ENCODE results near the gene ZNF710.

- no peak for TF ChIP-seq POLR2AphosphoS5 (IDR thresholded peaks at IDR 0.05)
- no peak for TF ChIP-seq CTCF (IDR thresholded peaks at IDR 0.05; ENCODE audit: poor library complexity, severe bottlenecking)
- TF ChIP-seq, protein P1, sequence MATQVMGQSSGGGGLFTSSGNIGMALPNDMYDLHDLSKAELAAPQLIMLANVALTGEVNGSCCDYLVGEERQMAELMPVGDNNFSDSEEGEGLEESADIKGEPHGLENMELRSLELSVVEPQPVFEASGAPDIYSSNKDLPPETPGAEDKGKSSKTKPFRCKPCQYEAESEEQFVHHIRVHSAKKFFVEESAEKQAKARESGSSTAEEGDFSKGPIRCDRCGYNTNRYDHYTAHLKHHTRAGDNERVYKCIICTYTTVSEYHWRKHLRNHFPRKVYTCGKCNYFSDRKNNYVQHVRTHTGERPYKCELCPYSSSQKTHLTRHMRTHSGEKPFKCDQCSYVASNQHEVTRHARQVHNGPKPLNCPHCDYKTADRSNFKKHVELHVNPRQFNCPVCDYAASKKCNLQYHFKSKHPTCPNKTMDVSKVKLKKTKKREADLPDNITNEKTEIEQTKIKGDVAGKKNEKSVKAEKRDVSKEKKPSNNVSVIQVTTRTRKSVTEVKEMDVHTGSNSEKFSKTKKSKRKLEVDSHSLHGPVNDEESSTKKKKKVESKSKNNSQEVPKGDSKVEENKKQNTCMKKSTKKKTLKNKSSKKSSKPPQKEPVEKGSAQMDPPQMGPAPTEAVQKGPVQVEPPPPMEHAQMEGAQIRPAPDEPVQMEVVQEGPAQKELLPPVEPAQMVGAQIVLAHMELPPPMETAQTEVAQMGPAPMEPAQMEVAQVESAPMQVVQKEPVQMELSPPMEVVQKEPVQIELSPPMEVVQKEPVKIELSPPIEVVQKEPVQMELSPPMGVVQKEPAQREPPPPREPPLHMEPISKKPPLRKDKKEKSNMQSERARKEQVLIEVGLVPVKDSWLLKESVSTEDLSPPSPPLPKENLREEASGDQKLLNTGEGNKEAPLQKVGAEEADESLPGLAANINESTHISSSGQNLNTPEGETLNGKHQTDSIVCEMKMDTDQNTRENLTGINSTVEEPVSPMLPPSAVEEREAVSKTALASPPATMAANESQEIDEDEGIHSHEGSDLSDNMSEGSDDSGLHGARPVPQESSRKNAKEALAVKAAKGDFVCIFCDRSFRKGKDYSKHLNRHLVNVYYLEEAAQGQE (IDR thresholded peaks at IDR 0.05; ENCODE audit: borderline replicate concordance): no peak
- TF ChIP-seq EZH2 (IDR thresholded peaks at IDR 0.05; ENCODE audit: borderline replicate concordance, insufficient read depth, low read length, poor library complexity, severe bottlenecking): no peak
- TF ChIP-seq RAD21 (conservative IDR thresholded peaks at IDR 0.05): no peak
- no peak for TF ChIP-seq TAF1 (IDR thresholded peaks at IDR 0.05; ENCODE audit: low read depth)
- TF ChIP-seq EP300 (conservative IDR thresholded peaks at IDR 0.05; ENCODE audit: poor library complexity, severe bottlenecking): no peak
Observed at GRCh38 chr15:90020936-90021507, 19.9 kb downstream of the ZNF710 start.

Measured in neural cell (in vitro differentiated cells).